Measurements from ENCODE around the gene CYB5A. TPM values are rescaled to one million over a fixed set of nuclear protein-coding genes. Genes with fewer than 3 reads are reported as not detected.

The CYB5A gene
- total RNA-seq, 4 donors from 2014 or later = 258 to 547 (median 341) TPM

GRCh38 chr18:74228312-74228711 is 63.5 kb downstream of the CYB5A start:
- TF ChIP-seq, protein P1, sequence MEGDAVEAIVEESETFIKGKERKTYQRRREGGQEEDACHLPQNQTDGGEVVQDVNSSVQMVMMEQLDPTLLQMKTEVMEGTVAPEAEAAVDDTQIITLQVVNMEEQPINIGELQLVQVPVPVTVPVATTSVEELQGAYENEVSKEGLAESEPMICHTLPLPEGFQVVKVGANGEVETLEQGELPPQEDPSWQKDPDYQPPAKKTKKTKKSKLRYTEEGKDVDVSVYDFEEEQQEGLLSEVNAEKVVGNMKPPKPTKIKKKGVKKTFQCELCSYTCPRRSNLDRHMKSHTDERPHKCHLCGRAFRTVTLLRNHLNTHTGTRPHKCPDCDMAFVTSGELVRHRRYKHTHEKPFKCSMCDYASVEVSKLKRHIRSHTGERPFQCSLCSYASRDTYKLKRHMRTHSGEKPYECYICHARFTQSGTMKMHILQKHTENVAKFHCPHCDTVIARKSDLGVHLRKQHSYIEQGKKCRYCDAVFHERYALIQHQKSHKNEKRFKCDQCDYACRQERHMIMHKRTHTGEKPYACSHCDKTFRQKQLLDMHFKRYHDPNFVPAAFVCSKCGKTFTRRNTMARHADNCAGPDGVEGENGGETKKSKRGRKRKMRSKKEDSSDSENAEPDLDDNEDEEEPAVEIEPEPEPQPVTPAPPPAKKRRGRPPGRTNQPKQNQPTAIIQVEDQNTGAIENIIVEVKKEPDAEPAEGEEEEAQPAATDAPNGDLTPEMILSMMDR (IDR thresholded peaks at IDR 0.05) = no peak
- ATAC-seq (ENCODE audit: low FRiP score) (no peak), DNase-seq (ENCODE audit: low spot score) (no peak)

DNA sequence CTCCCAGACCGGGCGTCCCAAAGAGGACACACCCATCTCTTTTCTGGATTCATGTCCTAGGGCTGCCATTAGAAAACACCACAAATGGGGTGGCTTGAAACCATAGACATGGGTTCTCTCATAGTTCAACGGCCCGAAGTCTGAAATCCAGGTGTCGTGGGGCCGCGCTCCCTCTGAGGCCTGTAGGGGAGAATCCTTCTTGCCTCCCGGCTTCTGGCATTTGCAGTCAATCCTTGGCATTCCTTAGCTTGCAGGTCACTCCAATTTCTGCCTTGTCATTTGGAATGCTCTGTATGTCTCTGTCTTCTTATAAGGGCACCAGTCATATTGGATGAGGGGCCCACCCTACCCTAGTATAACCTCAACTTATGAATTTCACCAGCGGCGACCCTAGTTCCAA is 65.1 kb downstream of the CYB5A start:
- no peak for ATAC-seq (ENCODE audit: low FRiP score)
- DNase-seq (ENCODE audit: low spot score) = no peak
- TF ChIP-seq, protein P1 (IDR thresholded peaks at IDR 0.05) = no peak

GRCh38 chr18:74226156-74226555 is 65.6 kb downstream of the CYB5A start:
- DNase-seq (ENCODE audit: low spot score) (no peak), ATAC-seq (ENCODE audit: low FRiP score) (no peak)
- TF ChIP-seq, protein P1 (IDR thresholded peaks at IDR 0.05) = no peak

DNA sequence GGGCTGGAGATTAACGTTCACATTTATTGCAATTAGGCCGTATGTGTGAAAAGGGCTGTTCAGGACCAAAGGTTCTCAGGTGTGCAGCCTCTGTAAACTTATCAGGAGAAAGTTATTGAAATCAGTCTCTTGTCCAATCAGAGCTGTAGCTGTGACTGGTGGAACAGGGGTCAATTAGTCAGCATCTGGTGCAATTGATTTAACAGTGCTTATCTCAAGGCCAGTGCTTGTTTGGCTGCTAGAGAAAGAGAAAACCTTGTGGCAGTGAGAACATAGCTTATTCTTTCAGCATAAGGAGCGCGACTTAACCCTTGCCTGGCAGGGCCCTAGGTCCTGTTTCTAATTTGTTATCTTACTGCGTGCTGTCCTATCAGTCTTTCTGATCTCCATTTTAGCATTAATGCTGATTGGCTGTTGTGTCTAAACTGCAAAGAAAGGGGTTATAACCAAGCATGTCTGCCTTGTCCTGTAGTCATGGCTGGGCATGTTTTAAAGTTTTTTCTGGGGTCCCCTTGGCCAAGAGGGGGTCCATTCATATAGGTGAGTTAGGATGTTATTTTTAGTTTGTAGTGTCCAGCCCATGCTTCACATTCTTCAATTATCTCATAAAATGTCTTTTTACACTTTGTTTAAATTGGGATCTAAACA is 66.4 kb downstream of the CYB5A start:
- no peak for ATAC-seq (ENCODE audit: low FRiP score)
- no peak for DNase-seq (ENCODE audit: low spot score)
- TF ChIP-seq, protein P1 (IDR thresholded peaks at IDR 0.05) = no peak

DNA sequence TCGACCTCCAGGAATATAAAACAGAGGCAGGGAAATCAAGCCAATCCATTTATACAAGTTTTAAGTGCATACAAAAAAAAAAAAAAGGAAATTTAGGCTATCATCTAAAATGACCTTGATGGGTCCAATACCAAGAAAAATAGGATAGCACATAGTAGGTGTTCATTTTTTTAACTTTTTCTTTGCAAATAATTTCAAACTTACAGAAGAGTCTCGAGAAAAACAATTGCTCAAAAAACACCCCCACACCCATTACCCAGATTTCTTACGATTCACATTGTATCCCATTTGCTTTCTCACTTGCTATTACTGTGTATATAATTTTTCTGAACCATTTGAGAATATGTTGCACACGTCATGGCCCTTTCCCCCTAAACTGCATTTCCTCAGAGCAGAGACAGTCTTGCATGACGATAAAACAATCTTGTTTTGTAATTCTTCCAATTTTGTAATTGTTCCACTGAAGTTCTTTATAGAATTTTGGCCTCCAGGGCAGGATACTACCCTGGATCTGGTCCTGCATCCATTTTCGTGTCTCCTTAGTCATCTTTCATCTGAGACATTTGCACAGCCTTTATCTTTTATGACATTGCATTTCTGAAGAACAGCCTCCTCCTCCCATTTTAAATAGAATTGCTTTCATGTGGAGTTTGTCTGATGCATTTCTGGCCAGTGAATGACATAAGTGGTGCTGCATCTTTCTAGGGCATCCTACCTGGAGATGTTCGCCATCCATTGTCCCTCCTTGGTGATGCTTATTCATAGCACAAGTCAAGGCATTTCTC is 68.9 kb downstream of the CYB5A start:
- no peak for DNase-seq (ENCODE audit: low spot score)
- no peak for ATAC-seq (ENCODE audit: low FRiP score)
- TF ChIP-seq, protein P1 (IDR thresholded peaks at IDR 0.05) = no peak

DNA sequence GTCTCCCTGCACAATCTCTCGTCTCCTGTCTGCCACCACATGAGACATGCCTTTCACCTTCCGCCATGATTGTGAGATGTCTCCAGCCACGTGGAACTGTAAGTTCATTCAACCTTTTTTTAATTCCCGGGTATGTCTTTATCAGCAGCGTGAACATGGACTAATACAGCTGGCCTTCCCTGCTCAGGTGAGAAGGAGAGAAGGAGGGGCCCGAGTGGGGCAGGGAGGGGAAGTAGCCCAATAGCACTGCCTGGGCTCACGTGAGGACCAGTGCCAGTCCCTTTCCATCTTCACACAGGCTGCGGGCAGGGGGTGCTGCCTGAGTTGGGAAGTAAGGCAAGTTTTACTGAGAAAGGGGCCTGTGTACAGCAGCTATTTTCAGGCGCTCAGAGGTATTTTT is 70.7 kb downstream of the CYB5A start:
- no peak for DNase-seq (ENCODE audit: low spot score)
- ATAC-seq (ENCODE audit: low FRiP score) = no peak
- TF ChIP-seq, protein P1 (IDR thresholded peaks at IDR 0.05) = no peak

DNA sequence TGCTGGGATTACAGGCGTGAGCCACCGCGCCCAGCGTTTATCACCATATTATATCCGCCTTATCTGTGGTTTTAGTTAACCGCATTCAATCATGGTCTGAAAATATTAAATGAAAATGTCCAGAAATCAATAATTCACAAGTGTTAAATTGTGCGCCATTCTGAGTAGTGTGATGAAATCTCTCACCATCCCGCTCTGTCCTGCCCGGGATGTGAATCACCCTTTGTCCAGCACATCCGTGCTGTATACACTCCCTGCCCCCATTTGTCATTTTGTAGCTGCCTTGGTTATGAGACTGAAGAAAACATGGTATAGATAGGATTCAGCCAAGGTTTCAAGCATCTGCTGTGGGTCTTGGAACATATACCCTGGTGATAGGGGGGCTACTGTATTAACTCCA is 72.7 kb downstream of the CYB5A start:
- ATAC-seq (ENCODE audit: low FRiP score) (no peak), DNase-seq (ENCODE audit: low spot score) (no peak)
- TF ChIP-seq, protein P1 (IDR thresholded peaks at IDR 0.05) = no peak

All from omental fat pad (tissue), 4 donors.